C4-2B (cell line): ENCODE data around the gene DUOX2.

ENCODE experiments used
- ZFX ChIP-seq: fragments of 450-650 bp; IDR thresholded peaks from 2 replicates; pipeline ENCODE4 v1.6.1; 2017
- TF ChIP-seq, protein P1 (sequence below): fragments of 450-650 bp; conservative IDR thresholded peaks from 2 replicates; pipeline ENCODE4 v1.5.1; 2017; ENCODE audit warnings: mild to moderate bottlenecking

DNA sequence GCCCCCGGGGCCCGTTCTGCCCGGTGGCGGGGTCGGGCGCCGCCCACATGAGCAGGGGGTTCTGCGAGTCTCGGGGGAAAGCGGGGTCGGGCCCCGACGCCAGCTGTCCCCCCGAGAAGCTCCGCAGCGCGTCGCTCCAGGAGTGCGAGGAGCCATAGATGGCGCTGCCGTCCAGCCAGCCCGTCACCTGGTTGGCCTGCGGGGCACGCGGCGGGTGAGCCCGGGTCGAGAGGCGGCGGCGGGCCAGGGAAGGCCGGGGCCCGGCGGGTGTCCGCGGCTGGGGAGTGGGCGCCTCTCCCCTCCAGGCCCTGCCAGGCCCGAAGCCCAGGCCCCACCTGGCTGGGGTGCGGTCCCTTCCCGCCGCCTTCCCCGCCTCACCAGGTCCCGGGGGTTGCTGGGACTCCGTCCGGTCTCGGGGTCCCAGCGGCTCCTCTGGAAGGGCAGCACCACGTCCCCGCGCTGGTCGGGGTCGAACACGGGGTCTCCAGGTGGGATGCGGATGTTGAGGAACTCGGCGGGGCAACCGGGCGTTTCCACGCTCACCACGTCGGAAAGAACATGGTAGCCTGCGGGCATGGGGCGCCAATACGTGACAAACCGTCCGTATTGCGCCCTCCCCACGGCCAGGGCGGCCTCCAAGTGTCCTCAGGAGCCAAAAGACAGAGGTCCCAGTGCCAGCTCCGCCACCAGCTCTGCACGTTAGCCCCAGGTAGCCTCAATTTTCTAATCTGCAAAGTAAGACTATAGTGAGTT lies 2.4 kb downstream of the DUOX2 start:
- TF ChIP-seq, protein P1, sequence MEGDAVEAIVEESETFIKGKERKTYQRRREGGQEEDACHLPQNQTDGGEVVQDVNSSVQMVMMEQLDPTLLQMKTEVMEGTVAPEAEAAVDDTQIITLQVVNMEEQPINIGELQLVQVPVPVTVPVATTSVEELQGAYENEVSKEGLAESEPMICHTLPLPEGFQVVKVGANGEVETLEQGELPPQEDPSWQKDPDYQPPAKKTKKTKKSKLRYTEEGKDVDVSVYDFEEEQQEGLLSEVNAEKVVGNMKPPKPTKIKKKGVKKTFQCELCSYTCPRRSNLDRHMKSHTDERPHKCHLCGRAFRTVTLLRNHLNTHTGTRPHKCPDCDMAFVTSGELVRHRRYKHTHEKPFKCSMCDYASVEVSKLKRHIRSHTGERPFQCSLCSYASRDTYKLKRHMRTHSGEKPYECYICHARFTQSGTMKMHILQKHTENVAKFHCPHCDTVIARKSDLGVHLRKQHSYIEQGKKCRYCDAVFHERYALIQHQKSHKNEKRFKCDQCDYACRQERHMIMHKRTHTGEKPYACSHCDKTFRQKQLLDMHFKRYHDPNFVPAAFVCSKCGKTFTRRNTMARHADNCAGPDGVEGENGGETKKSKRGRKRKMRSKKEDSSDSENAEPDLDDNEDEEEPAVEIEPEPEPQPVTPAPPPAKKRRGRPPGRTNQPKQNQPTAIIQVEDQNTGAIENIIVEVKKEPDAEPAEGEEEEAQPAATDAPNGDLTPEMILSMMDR = no peak
- no peak for TF ChIP-seq ZFX
